H4 (cell line): ENCODE results near the gene COQ8A. TPM values are rescaled to one million over a fixed set of nuclear protein-coding genes. Genes with fewer than 3 reads are reported as not detected.
"Not testable (repeated sequence)": the region's sequence is repeated elsewhere in the genome, so short reads cannot be mapped to it uniquely, and the experiment has no call there.

Experiments used
- DNase-seq: peaks from one replicate; pipeline ENCODE4 v3.0.0-alpha.2; 2015; ENCODE audit warnings: low spot score
- total RNA-seq: library from RNA; depleted of rRNA; stranded (reverse); fragments of >200 nt; shearing (Covaris generic); gene quantifications from 2 replicates; pipeline ENCODE4 v1.2.3, GENCODE V29; 2014

The COQ8A gene
- total RNA-seq, 1 experiment from 2014 or later, result 7.2 TPM

- DNase-seq, result no peak
Observed at GRCh38 chr1:226921504-226921903, 18.6 kb upstream of the COQ8A start.

DNA sequence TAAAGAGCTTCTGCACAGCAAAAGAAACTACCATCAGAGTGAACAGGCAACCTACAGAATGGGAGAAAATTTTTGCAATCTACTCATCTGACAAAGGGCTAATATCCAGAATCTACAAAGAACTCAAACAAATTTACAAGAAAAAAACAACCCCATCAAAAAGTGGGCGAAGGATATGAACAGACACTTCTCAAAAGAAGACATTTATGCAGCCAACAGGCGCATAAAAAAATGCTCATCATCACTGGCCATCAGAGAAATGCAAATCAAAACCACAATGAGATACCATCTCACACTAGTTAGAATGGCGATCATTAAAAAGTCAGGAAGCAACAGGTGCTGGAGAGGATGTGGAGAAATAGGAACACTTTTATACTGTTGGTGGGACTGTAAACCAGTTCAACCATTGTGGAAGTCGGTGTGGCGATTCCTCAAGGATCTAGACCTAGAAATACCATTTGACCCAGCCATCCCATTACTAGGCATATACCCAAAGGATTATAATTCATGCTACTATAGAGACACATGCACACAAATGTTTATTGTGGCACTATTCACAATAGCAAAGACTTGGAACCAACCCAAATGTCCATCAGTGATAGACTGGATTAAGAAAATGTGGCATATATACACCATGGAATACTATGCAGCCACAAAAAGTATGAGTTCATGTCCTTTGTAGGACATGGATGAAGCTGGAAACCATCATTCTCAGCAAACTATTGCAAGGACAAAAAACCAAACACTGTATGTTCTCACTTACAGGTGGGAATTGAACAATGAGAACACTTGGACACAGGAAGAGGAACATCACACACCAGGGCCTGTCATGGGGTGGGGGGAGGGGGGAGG lies 10.6 kb upstream of the COQ8A start:
- not testable (repeated sequence) for DNase-seq

- no peak for DNase-seq
Observed at GRCh38 chr1:226934483-226935237, 5.4 kb upstream of the COQ8A start.

DNA sequence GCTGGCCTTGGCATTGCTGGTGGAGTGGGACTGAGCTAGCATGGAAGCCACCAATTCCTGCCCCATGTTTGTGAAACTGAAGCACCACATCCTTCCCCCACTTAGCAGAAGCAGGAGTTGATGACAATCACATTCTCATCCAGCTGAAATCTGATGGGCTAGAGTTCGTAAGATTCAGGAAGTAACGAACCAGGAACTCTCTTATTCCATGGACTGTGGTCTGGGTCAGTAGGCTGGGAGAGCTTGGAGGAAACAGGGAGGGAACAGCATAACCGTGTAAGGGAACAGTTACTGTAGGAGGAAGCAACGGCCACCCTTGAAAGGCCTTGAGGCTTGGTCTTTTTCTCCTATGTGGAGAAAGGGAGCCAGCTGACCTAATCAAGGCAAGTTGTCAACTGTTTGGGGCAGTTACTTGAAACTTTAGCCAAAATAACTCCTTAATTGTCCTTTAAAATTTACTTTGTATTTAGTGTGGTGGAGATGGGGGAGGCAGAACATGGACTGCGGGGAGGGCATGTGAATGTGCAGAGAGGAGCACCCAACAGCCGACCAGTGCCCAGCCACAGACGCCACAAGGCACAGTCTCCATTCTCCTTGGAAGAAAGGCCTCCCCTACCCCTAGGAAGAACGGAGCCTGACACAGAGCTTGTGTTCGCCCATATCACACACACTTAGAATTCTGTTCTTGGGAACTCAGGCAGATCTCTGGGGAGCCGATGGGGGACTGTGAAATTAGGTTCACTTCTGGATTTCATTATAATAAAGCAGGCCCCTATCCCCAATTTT lies 2.0 kb upstream of the COQ8A start:
- no peak for DNase-seq

DNA sequence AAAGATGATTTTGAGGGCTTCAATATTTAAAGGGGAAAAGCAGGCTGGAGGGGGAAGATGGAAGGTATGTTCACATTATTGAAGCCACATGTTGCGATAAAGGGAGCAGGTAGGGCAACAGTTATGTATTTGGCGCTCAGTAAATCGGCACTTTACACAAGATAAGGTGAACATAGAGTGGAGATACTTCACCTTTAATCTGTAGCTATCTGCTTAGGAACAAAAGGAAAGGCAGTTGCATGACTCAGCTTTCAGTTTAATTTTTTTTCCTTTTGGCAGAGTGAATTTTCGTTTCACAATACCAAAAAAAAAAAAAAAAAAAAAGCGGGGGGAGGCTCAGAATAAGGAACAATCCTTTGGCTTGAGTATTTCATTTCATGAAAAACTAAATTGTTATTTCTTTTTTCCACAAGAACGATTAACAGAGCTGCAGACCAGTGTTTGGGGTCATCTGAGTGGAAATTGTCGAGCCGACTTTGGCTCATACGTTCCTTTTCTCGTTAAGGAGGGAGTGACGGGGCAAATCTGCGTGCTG lies 1.1 kb upstream of the COQ8A start:
- DNase-seq, result peak; percentile 23

DNA sequence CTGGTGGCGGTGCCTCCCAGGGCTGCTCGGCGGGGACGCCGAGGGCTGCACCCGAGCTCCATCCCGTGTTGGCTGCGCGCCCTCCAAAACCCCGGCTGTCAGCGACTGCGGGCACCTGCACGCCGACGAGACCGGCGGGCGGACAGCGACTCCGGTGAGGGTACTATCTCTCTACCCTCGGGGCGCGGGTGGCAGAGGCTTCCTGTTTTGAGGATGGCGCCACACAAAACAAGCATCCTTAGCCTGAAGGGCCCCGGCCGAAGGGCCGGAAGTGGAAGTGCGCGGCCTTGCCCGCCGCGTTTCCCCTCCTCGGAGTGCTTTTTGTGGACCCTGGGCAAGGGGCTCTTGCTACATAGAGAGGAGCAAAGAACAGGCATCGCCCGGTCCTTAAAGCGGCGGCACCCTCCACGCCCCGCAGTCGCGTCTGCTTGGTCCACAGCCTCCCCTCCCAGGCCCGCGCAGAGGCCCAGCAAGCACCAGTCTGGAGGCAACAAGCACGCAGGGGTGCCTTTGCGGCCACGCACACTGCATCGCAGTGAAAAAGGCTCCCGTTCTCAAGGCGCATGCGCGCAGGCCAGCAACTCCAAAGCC lies 561 bp upstream of the COQ8A start:
- DNase-seq, result peak; percentile 37

DNA sequence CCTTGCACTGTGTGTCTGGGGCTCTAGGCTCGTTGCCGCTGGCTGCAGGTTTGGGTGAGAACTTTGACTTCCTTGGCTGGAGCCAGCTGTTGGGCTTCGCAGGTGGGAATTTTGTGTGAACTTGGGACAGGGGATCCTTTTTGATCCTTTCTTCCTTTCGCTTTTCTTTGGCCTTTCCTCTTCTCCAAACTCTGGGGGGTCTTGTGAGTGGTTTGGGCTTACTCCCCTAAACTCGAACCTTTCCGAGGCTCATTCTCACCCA lies 643 bp downstream of the COQ8A start:
- DNase-seq, result no peak

DNA sequence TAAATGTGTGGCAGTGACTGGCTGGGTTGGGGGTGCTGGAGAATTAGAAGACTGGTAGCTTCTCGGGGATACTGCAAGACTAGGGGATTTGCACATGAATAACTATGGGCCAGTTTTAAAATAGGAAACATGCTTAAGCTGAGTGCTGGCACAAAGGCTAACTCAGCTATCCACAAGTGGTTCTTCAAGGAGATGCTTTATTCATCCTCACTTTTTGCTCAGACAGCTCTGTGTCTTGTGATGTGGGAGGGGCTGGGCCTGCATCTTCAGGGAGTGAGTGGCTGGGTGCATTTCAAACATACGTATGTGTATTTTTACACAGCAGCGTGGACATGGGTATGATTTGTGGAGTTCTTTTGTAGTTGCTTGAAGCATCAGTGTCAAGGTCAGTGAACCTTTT lies 2.3 kb downstream of the COQ8A start:
- no peak for DNase-seq

- DNase-seq, result no peak
Observed at GRCh38 chr1:226943156-226943555, 3.1 kb downstream of the COQ8A start.

DNA sequence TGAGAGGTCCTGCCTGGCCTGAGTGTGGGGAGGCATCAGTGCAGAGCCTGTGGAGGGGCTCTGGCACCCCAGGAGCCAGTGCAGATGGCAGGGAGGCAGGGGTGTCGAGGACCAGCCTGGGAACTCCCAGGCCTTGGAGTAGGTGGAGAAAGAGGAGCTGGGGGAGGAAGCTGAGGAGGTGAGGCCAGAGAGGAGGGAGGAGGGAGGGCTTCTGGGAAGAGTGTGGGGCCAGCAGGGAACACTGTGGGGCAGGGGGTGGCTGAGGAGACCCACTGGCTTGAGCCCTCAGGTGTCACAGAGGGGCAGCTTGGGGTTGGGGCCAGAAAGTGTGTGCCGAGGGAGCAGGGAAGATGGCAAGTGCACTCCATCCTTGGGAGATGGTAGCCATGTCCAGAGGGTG lies 3.8 kb downstream of the COQ8A start:
- no peak for DNase-seq

GRCh38 chr1:226945106-226945857 lies 5.2 kb downstream of the COQ8A start:
- no peak for DNase-seq

DNA sequence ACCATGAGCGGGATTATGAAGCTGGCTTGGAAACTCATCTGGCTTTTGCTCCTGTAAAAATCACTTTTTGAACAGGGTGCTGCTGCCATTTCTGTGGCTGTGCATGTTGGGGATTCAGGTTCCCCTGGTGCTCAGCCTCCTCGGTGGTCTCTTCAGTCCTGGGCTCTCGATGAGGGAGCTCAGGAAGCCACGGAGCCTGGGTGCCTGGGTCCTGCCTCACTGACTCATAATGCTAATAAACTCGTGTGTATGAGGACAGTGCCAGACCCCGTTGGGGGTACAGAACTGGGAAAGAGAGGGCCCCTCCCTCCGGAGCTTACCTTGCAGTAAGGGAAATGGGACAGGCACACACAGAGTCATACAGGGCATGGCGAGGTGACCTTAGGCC lies 5.8 kb downstream of the COQ8A start:
- no peak for DNase-seq

- DNase-seq, result no peak
Observed at GRCh38 chr1:226946285-226946684, 6.2 kb downstream of the COQ8A start.

GRCh38 chr1:226946841-226947240 lies 6.7 kb downstream of the COQ8A start:
- no peak for DNase-seq

DNA sequence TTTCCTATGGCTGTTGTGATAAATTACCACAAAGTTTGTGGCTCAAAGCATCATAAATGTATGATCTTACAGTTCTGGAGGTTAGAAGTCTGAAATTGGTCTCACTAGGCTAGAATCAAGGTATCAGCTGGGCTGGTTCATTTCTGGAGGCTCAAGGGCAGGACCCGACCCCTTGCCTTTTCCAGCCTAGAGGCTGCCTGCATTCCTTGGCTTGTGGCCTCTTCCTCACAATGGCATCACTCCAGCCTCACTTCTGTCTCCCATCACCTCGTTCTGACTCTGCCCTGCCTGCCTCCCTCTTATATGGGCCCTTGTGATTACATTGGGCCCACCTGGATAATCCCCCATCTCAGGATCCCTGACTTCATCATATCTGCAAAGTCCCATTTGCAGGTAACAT lies 8.0 kb downstream of the COQ8A start:
- DNase-seq, result no peak

GRCh38 chr1:226948480-226948879 lies 8.4 kb downstream of the COQ8A start:
- no peak for DNase-seq

DNA sequence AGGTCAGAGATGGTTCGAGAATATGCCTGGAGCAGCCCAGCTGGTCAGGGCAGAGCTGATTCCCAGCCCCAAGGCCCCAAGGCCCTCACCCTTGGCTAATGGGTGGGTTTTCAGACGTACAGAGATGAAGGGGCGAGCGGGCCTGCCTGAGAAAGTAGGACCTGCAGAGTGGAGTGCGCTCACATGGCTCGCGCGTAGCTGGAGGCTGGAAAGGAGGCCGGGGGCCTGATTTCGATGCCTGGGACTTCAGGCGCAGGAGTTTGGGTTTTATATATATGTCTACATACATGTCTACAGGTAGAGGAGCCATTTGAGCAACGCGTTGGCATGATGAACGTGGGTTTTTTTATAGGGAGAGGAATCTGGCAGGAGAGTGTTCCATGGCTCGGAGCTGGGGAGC lies 8.9 kb downstream of the COQ8A start:
- no peak for DNase-seq

- DNase-seq, result no peak
Observed at GRCh38 chr1:226949401-226949800, 9.3 kb downstream of the COQ8A start.

DNA sequence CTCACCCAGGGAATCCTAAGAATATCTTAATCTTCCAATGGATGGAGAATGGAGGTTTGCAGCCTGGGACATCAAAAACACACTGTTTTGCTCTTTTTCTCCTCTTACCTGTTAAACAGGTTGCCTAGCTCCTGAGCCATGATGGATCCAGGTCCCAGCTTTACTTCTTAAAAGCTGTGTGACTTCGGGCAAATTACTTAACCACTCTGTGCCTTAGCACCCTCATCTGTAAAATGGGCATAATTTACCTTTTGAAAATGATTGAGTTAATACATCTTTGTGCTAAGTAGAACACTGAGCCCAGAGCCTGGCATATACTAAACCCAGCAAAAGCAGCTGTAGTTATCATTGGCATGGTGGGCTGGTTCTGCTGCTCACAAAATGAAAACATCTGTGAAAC lies 10.2 kb downstream of the COQ8A start:
- no peak for DNase-seq

DNA sequence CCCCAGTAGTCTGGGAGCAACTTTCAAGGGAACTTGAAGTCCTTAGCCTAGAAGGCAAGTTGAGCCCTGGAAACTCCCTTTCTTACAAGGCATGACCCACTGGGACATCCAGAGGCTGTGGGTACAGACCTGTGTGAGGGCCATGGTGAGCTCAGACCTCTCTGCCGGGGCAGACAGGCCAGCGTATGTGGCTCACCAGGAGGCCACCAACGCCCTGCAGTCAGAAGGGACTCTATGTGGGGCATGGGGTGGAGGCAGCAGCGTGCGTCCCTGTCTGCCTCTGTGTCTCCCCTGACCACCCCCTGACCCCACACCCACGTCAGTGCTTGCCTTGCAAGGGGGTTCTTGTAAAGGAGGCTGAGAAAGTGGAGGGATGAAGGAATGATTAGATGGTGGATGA lies 10.8 kb downstream of the COQ8A start:
- no peak for DNase-seq
